PFSK-1 (cell line): ENCODE results near the gene AK2.

Experiments
- POLR2AphosphoS5 ChIP-seq: IDR thresholded peaks from 2 replicates; pipeline ENCODE4 v1.6.1; 2012; ENCODE audit warnings: low read depth, mild to moderate bottlenecking, control low read depth, low read length, moderate library complexity
- TAF1 ChIP-seq: IDR thresholded peaks from 2 replicates; pipeline ENCODE4 v1.6.1; 2012; ENCODE audit warnings: low read length, control low read depth, borderline replicate concordance; ENCODE audit not compliant: insufficient read depth
- TF ChIP-seq, protein P1 (sequence below), 2 experiments: IDR thresholded peaks; 2 replicates each; pipeline versions ENCODE4 v1.6.1 to v1.8.0; 2011 to 2012; ENCODE audit warnings: low read depth in 2 of 2, low read length in 2 of 2, control low read depth in 1 of 2, inconsistent platforms in 1 of 2, mild to moderate bottlenecking in 1 of 2, moderate library complexity in 1 of 2; ENCODE audit not compliant: insufficient read depth in 1 of 2

DNA sequence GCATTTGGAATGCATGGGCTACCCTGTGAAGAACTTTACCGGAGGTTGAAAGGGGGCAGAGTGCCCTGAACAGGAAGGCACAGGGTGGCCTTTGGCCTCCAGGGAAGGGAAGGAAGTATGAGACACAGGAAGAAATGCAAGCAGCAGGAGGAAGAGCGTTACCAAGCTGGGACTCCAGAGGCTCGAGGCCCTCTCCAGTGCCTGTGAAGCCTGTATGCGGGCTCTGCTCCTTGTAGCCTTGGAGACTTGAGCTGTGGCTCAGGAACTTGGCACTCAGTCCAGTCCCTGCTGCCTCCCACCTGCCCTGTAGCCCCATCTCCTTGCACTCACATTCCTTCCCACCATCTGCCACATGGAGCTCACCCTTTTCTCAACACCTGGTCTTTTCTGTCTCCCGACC, 38.6 kb downstream of the AK2 start:
- TF ChIP-seq POLR2AphosphoS5 (no peak; the same call in 1 of the 2 replicates), TAF1 (no peak)
- TF ChIP-seq, protein P1, sequence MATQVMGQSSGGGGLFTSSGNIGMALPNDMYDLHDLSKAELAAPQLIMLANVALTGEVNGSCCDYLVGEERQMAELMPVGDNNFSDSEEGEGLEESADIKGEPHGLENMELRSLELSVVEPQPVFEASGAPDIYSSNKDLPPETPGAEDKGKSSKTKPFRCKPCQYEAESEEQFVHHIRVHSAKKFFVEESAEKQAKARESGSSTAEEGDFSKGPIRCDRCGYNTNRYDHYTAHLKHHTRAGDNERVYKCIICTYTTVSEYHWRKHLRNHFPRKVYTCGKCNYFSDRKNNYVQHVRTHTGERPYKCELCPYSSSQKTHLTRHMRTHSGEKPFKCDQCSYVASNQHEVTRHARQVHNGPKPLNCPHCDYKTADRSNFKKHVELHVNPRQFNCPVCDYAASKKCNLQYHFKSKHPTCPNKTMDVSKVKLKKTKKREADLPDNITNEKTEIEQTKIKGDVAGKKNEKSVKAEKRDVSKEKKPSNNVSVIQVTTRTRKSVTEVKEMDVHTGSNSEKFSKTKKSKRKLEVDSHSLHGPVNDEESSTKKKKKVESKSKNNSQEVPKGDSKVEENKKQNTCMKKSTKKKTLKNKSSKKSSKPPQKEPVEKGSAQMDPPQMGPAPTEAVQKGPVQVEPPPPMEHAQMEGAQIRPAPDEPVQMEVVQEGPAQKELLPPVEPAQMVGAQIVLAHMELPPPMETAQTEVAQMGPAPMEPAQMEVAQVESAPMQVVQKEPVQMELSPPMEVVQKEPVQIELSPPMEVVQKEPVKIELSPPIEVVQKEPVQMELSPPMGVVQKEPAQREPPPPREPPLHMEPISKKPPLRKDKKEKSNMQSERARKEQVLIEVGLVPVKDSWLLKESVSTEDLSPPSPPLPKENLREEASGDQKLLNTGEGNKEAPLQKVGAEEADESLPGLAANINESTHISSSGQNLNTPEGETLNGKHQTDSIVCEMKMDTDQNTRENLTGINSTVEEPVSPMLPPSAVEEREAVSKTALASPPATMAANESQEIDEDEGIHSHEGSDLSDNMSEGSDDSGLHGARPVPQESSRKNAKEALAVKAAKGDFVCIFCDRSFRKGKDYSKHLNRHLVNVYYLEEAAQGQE (IDR thresholded peaks at IDR 0.05; ENCODE audit: insufficient read depth in 1 of 2, low read depth in 2 of 2, low read length in 2 of 2): no peak
